Embryonic facial prominence (tissue), 1 donor: ENCODE results near the gene ZNF546.
"Not testable (repeated sequence)": the region's sequence is repeated elsewhere in the genome, so short reads cannot be mapped to it uniquely, and the experiment has no call there.

Experiments
- DNase-seq: peaks from one replicate; pipeline ENCODE4 v3.0.0-alpha.2; 2016; ENCODE audit errors: extremely low spot score

The ZNF546 gene

DNA sequence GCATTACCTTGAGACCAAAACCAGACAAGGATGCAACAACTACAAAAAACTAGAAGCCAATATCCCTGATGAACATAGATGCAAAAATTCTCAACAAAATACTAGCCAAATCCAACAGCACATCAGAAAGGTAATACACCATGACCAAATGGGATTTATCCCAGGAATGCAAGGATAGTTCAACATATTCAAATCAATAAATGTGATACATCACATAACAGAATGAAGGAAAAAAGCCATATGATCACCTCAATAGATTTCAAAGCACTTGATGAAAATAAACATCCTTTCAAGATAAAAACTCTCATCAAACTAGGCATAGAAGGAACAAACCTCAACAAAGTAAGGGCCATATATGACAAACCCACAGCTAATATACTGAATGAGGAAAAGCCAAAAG lies 10.2 kb upstream of the ZNF546 start:
- no peak for DNase-seq

DNA sequence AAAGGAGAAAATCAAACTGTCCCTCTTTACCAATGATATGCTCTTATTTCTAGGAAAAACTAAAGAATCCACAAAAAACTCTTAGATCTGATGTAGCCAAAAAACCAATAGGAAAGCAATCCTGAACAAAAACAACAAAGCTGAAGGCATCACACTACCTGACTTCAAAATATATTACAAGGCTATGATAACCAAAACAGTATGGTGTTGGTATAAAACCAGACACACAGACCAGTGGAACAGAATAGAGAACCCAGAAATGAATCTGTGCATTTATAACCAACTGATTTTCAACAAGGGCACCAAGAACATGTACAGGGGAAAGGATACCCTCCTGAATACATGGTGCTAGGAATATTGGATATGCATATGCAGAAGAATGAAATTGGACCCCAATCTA lies 9.7 kb upstream of the ZNF546 start:
- no peak for DNase-seq

DNA sequence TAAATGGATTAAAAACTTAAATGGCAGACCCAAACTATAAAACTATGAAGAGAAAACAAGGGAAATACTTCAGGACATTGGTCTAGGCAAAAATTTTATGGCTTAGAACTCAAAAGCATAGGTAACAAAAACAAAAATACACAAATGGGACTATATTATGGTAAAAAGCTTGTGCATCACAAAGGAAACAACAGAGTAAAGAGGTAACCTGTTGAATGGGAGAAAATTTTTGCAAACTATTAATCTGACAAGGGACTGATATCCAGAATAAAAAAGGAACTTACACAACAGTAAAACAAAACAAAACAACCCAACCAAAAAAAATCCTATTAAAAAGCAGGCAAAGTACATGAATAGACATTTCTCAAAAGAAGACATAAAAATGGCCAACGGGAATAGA lies 9.3 kb upstream of the ZNF546 start:
- DNase-seq: no peak

GRCh38 chr19:39993605-39994004 lies 3.3 kb upstream of the ZNF546 start:
- DNase-seq: no peak

GRCh38 chr19:39994361-39994760 lies 2.5 kb upstream of the ZNF546 start:
- DNase-seq: no peak

GRCh38 chr19:39995794-39996193 lies 1.1 kb upstream of the ZNF546 start:
- no peak for DNase-seq

DNA sequence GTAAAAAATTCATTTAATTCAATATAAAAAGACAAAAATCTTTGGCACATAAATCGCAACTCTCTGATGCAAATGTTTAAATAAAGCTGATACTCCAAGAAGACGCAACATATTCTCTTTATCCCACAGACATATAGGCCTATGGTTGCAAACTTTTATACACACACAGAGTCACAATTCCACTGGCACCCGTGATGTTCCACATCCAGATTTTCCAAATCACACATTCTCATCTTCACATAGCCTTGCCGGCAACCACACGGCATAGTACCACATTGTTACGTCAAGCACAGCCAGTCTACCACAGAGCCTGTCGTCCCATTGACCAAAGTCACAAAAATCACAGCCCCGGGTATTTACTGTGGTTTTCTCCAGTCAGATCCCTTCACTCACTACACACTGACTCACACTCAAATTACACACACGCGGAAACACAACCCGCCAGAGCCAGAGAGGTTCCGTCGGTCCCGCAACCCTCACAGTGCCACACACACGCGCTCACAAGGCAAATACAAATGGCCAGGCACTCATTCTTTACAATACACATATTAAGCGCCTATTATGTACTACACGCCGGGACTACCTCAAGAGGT lies 546 bp upstream of the ZNF546 start:
- peak; percentile 24 for DNase-seq

- no peak for DNase-seq
These were observed 867 bp downstream of the ZNF546 start for GRCh38 chr19:39997638-39998216.

GRCh38 chr19:39998501-39998900 lies 1.6 kb downstream of the ZNF546 start:
- no peak for DNase-seq

- DNase-seq: no peak
These were observed 8.9 kb downstream of the ZNF546 start for GRCh38 chr19:40005691-40006272.

GRCh38 chr19:40006273-40006691 lies 9.4 kb downstream of the ZNF546 start:
- DNase-seq: no peak

GRCh38 chr19:40009674-40010073 lies 12.8 kb downstream of the ZNF546 start:
- DNase-seq: no peak

DNA sequence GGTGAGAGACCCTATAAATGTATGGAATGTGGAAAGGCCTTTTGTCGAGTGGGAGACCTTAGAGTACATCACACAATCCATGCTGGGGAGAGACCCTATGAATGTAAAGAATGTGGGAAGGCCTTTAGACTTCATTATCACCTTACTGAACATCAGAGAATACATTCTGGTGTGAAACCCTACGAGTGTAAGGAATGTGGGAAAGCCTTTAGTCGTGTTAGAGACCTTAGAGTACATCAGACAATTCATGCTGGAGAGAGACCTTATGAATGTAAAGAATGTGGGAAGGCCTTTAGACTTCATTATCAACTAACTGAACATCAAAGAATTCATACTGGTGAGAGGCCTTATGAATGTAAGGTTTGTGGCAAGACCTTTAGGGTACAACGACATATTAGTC lies 17.1 kb downstream of the ZNF546 start:
- DNase-seq: no peak

- DNase-seq: no peak
These were observed 27.1 kb downstream of the ZNF546 start for GRCh38 chr19:40023969-40024368.

GRCh38 chr19:40025938-40026596 lies 29.2 kb downstream of the ZNF546 start:
- no peak for DNase-seq

DNA sequence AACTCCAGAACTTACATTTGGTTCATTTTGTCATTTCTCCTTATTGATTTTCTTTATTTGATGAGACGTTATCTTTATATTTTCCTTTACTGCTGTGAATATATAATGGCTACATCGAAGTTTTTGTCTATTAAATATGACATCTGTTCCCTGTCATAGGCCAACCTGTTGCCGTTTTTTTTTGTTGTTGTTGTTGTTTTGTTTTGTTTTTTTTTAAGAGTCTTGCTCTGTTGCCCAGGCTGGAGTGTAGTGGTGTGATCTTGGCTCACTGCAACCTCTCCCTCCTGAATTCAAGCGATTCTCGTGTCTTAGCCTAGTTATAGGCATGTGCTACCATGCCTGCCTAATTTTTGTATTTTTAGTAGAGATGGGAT lies 29.7 kb downstream of the ZNF546 start:
- DNase-seq: no peak

GRCh38 chr19:40033989-40034560 lies 37.2 kb downstream of the ZNF546 start:
- DNase-seq: no peak

- no peak for DNase-seq
These were observed 39.1 kb downstream of the ZNF546 start for GRCh38 chr19:40035996-40036395.

DNA sequence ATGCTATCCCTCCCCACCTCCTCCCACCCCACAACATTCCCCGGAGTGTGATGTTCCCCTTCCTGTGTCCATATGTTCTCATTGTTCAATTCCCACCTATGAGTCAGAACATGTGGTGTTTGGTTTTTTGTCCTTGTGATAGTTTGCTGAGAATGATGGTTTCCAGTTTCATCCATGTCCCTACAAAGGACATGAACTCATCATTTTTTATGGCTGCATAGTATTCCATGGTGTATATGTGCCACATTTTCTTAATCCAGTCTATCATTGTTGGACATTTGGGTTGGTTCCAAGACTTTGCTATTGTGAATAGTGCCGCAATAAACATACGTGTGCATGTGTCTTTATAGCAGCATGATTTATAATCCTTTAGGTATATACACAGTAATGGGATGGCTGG lies 41.2 kb downstream of the ZNF546 start:
- not testable (repeated sequence) for DNase-seq

GRCh38 chr19:40041718-40042117 lies 44.9 kb downstream of the ZNF546 start:
- DNase-seq: not testable (repeated sequence)

- no peak for DNase-seq
These were observed 56.6 kb downstream of the ZNF546 start for GRCh38 chr19:40053491-40053890.

DNA sequence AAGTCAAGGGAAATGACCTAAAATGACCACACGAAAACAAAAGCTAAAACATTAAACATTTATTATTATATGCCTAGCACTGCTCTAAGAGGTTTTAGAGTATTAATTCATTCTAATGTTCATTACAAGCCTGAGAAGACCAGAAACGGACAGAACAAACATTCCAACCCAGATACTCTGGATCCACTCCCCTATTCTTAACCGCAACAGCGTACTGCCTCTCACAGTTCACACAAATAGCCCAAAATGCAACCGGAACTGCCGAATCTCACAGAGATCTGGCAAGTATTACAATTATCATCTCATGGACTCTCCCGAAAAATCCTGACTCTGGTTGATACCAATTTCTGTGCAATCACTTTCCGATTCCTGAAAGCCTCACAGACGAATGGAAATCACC lies 57.8 kb downstream of the ZNF546 start:
- DNase-seq: no peak

DNA sequence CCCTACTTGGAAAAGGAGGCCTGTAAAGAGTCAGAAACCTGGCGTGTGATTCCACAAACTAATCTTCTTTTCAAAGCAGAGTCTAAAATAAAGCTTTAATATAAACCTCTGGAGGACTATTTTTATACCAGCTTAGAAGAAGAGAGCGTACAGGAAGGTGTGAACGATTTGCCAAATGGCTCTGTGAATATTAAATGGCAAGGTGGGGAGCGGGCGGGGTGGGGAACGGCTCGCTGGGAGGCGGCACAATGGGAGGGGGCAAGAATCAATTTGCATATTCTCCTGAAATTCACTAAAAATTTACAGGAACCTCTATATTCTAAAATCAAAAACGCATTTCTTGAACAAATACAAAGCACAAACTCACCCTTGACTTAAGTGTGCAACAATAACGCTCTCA lies 58.2 kb downstream of the ZNF546 start:
- no peak for DNase-seq
